Panc1 (cell line): ENCODE results near the gene CD207. TPM values are rescaled to one million over a fixed set of nuclear protein-coding genes. Genes with fewer than 3 reads are reported as not detected.

Source experiments
- ATAC-seq: fragments of 200-7000 bp; cut with Tn5 transposase; 2 replicates; pipeline ENCODE4 v1.9.1; 2020; ENCODE audit warnings: mild to moderate bottlenecking, moderate library complexity
- BruUV-seq: library from RNA; stranded (reverse); fragments of 400-500 nt; replicated peaks from 2 replicates; lab custom pipeline; 2021; lab: Mats Ljungman, UMichigan
- CTCF ChIA-PET: fragments of 300-600 bp; sonication (Branson Sonifier 250); formaldehyde crosslinking; loops from one replicate; lab custom pipeline; 2022; ENCODE audit warnings: antibody characterized with exemption; lab: Charles Lee
- POLR2A ChIA-PET: fragments of 300-600 bp; sonication (Branson Sonifier 250); formaldehyde crosslinking; loops from one replicate; lab custom pipeline; 2022; ENCODE audit warnings: antibody characterized with exemption; lab: Charles Lee
- DNase-seq: peaks from one replicate; pipeline ENCODE4 v3.0.0-alpha.2; 2010; ENCODE audit warnings: low read depth, low spot score
- H3K27ac ChIP-seq: 2 replicates; pipeline ENCODE4 v1.5.1; 2011; ENCODE audit warnings: mild to moderate bottlenecking, low read length, inconsistent platforms
- H3K27me3 ChIP-seq: fragments of 200-500 bp; sonication (Bioruptor generic); 2 replicates; pipeline ENCODE4 v1.6.0; 2014; ENCODE audit warnings: low read length, inconsistent platforms; ENCODE audit not compliant: control insufficient read depth, insufficient read depth
- H3K36me3 ChIP-seq: fragments of 200-500 bp; sonication (Bioruptor generic); 2 replicates; pipeline ENCODE4 v1.5.1; 2014; ENCODE audit warnings: inconsistent platforms, mild to moderate bottlenecking, low read length, moderate library complexity; ENCODE audit not compliant: control insufficient read depth, insufficient read depth
- H3K4me1 ChIP-seq: 2 replicates; pipeline ENCODE4 v1.5.1; 2011; ENCODE audit warnings: inconsistent platforms, mild to moderate bottlenecking, low read length, moderate library complexity; ENCODE audit not compliant: control insufficient read depth, insufficient read depth
- H3K4me3 ChIP-seq, 2 experiments: 2 replicates each; pipeline ENCODE4 v1.5.1; 2011 to 2012; ENCODE audit warnings: low read depth in 2 of 2, low read length in 2 of 2, mild to moderate bottlenecking in 2 of 2, inconsistent platforms in 1 of 2, moderate library complexity in 1 of 2
- H3K9me3 ChIP-seq: fragments of 200-500 bp; sonication (Bioruptor generic); 2 replicates; pipeline ENCODE4 v1.5.1; 2014; ENCODE audit warnings: low read depth, mild to moderate bottlenecking, inconsistent platforms, low read length, moderate library complexity; ENCODE audit not compliant: control insufficient read depth, insufficient read depth
- CTCF ChIP-seq: fragments of 450-650 bp; IDR thresholded peaks from 2 replicates; pipeline ENCODE4 v1.5.1; 2017; ENCODE audit warnings: mild to moderate bottlenecking
- POLR2AphosphoS5 ChIP-seq: IDR thresholded peaks from 2 replicates; pipeline ENCODE4 v1.6.1; 2012; ENCODE audit warnings: mild to moderate bottlenecking, low read depth, low read length, moderate library complexity
- REST ChIP-seq, 2 experiments: IDR thresholded peaks; 2 replicates each; pipeline ENCODE4 v1.6.1; 2011 to 2012; ENCODE audit warnings: low read depth in 2 of 2, control low read depth in 1 of 2, low read length in 1 of 2, mild to moderate bottlenecking in 1 of 2, moderate library complexity in 1 of 2; ENCODE audit not compliant: insufficient read depth in 1 of 2
- SIN3A ChIP-seq: IDR thresholded peaks from 2 replicates; pipeline ENCODE4 v1.6.1; 2012; ENCODE audit warnings: low read depth, mild to moderate bottlenecking, low read length, moderate library complexity, borderline replicate concordance; ENCODE audit not compliant: insufficient read depth
- TCF7L2 ChIP-seq: IDR thresholded peaks from 2 replicates; pipeline ENCODE4 v1.6.1; 2011; ENCODE audit warnings: mild to moderate bottlenecking, low read depth, low read length, inconsistent platforms
- in situ Hi-C: cut with HindIII; loops from 2 replicates; pipeline ENCODE4 v1.10.0; 2016; ENCODE audit warnings: low sequenced_read_pairs, low pct_unique_long_range_greater_than_20kb
- intact Hi-C: fragments of 100-400 bp; cut with micrococcal nuclease; formaldehyde crosslinking; loops from one replicate; pipeline ENCODE4 v1.10.0; 2022; ENCODE audit not compliant: unreplicated experiment
- total RNA-seq: library from RNA; stranded (reverse); gene quantifications from one replicate; pipeline ENCODE4 v1.2.1, GENCODE V29; 2021; ENCODE audit not compliant: unreplicated experiment

CD207 gene
- total RNA-seq, 1 experiment from 2014 or later: not detected

GRCh38 chr2:70785137-70785911 lies 50.3 kb downstream of the CD207 start:
- BruUV-seq: no TSS peak
- no peaks in the 10 kb centered on the region for H3K4me1 ChIP-seq
- ChIA-PET POLR2A (no interaction called here), CTCF (interaction anchor here (0.5 to 1.3 kb wide), 2 partner anchors 474 to 482 kb away, joined by 3 to 5 read pairs; no protein-coding TSS in a partner anchor)
- H3K27ac ChIP-seq: no peak overlapping the region
- in situ Hi-C loops: no loop called here
- ATAC-seq (peak; percentile 87), DNase-seq (no peak)
- intact Hi-C loops: loop anchor here (2.0 to 5.0 kb wide), 2 partner anchors 77 to 129 kb away; no protein-coding TSS in a partner anchor
- no peak overlapping the region for H3K4me3 ChIP-seq
- H3K36me3 ChIP-seq: no peaks in the 10 kb centered on the region
- no peaks in the 10 kb centered on the region for H3K9me3 ChIP-seq
- TF ChIP-seq CTCF: peak; percentile 83
- no peak for TF ChIP-seq REST (IDR thresholded peaks at IDR 0.05; ENCODE audit: insufficient read depth in 1 of 2, low read depth in 2 of 2, low read length in 1 of 2)
- peaks cover 18% of the 10 kb centered on the region for H3K27me3 ChIP-seq

GRCh38 chr2:70784320-70784719 lies 51.3 kb downstream of the CD207 start:
- H3K4me1 ChIP-seq: no peaks in the 10 kb centered on the region
- H3K9me3 ChIP-seq: no peaks in the 10 kb centered on the region
- CTCF ChIA-PET: interaction anchor here (0.5 to 1.3 kb wide), 2 partner anchors 473 to 481 kb away, joined by 3 to 5 read pairs; no protein-coding TSS in a partner anchor
- H3K27ac ChIP-seq: no peak overlapping the region
- intact Hi-C loops: loop anchor here (2.0 kb wide), 1 partner anchor 128 kb away; no protein-coding TSS in a partner anchor
- TF ChIP-seq POLR2AphosphoS5: no peak
- no peak for TF ChIP-seq TCF7L2
- TF ChIP-seq CTCF: no peak
- no peak for TF ChIP-seq SIN3A
- no peak for TF ChIP-seq REST (IDR thresholded peaks at IDR 0.05; ENCODE audit: insufficient read depth in 1 of 2, low read depth in 2 of 2, low read length in 1 of 2)
- POLR2A ChIA-PET: no interaction called here
- in situ Hi-C loops: no loop called here
- ATAC-seq (no peak), DNase-seq (no peak)
- BruUV-seq: no TSS peak
- no peak overlapping the region for H3K4me3 ChIP-seq
- no peaks in the 10 kb centered on the region for H3K36me3 ChIP-seq
- H3K27me3 ChIP-seq: peaks cover 16% of the 10 kb centered on the region
